GM19025 (cell line): ENCODE measurements around the gene OTOP2.
"Not testable (repeated sequence)": the region's sequence is repeated elsewhere in the genome, so short reads cannot be mapped to it uniquely, and the experiment has no call there.

Source experiments
- ATAC-seq: cut with Tn5 transposase; IDR thresholded peaks from one replicate; pipeline ENCODE4 v1.9.1; 2021; ENCODE audit warnings: mild to moderate bottlenecking, low read depth, moderate library complexity; ENCODE audit not compliant: unreplicated experiment

Gene OTOP2

DNA sequence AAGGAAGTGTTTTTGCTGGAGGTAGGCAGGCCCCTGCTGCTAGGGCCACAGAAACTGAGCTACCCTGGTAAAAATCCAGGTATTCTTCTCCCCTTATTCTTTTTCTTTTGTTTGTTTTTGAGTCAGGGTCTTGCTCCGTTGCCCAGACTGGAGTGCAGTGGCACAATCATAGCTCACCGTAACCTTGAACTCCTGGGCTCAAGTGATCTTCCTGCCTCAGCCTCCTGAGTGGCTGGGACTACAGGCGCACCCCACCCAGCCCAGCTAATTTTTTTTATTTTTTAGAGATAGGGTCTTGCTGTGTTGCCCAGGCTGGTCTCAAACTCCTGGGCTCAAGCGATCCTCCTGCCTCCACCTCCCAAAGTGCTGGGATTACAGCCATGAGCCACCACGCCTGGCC is 45.4 kb downstream of the OTOP2 start:
- not testable (repeated sequence) for ATAC-seq

DNA sequence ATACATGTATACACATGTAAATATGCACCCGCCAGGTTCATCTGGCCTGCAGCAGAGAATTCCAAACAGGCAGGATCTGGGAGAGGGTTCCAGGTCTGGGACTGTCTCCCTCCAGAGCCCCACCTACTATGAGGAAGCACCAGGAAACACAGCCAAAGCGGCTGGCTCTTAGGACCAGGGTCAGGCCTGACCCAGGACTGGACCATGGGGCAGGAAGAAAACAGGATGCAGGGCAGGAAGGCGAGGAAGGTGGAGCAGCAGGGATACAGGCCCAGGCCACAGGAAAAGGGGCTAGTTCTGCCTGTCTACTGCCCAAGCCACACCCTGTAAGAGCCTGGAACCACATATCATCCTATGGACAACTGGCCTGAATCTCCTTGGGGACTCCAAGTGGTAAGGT is 46.3 kb downstream of the OTOP2 start:
- no peak for ATAC-seq

DNA sequence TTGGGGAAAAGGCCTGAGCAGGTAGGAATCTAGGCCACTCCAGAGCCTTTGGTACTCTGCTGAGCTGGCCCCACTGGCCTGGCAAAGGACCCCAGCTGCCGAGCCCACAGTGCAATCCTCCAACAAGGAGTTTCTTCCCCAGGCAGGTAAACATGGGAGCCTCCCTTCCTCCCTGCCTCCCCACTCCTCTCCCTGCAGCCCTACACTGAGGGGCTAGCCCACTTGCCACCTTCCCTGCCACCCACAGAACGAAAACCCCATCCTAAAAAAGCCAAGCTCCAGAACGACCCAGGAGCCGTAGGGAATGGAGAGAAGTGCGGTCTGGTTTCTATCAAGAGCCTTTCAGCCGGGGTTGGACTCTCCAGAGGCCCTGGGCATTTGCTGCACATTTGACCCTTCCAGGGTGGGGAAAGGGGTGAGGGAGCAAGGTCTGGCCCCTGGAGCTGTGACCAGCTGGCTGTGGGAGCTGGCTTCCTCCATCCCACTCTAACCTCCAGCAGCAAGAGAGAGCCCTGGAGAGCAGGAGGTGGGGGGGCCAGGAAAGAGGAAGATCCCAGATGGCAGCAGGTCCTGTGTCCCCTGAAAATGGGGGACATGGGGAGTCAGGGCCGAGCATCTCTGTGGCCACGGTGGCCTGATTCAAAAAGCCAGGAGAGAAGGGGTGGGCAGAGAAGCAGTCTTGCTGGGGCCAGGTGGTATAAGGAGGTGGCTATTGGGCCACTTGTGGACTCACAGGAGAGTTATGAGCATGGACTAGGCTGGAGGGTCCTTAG is 47.2 kb downstream of the OTOP2 start:
- ATAC-seq, result no peak

DNA sequence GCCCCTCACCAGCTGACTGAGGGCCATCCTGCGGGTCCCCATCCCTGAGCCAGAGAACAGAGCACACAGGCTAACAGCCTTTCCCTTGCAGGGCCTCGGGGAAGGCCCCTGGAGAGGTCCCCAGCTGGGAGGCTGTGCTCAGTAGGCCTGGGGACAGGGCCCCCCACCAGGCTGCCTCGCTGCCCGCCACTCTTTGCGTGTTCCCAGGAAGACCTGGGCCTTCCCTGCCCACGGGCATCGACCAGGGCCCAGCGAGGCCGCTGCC is 47.7 kb downstream of the OTOP2 start:
- ATAC-seq, result no peak

DNA sequence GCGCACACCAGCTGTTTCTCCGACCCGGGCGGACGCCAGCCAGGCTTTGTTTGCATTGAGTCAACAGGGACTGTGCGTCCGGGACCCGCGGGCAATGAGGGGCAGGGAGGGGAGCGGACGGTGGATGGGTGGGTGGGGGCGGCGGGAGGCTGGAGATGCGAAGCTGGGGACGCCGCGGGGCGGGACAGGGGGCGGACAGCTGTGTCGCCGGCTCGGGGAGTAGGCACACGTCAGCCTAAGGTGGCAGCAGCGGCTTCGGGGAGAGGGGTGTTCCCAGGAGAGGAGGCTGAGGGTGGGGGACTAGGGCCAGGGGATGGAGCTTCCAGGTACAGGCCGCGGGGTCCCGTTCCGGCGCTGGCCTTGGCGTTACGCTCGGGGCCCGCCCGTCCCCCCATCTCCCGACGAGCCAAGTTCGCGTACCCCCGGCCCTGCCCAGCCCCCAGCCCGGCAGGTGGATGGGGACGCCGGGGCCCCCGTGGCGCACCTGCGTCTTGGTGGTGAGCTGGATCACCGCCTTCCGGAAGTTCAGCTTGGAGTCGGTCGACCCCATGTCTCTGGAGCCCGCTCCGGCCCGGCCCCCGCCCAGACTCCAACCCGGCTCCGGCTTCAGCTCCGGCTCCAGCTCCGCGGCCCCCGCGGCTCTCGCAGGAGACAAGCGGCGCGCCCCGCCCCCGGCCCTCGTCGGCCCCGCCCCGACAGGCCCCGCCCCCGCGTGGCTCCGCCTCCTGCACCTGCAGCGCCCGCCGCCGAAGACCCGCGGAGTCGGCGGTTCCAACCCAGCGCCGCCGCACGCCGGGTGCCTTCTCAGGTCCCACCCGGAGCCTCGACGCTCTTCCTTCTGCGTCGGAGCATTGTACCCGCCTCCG is 48.3 kb downstream of the OTOP2 start, which contains the start of gene HID1:
Gene HID1 (minus strand): TSS at position 653 of the 866 bp plus-strand sequence. CDS start 103 bp downstream, at position 550.
- no peak for ATAC-seq

DNA sequence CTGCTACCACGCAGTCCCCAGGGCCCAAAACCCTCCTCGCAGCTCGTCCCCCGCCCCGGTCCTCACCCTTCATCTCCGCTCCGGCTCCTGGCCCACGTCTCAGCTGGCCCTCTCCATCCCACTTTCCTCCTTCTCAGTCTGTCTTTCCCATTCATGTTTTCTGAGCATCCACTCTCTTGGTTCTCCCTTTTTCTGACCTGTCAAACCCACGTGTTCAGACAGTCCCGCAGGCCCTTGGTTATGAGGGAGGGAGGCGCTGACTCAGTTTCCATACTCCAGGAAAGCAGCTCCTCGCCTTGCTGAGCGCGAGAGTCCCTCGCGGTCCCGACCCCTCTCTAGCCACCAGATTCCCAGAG is 48.9 kb downstream of the OTOP2 start:
- ATAC-seq, result no peak

DNA sequence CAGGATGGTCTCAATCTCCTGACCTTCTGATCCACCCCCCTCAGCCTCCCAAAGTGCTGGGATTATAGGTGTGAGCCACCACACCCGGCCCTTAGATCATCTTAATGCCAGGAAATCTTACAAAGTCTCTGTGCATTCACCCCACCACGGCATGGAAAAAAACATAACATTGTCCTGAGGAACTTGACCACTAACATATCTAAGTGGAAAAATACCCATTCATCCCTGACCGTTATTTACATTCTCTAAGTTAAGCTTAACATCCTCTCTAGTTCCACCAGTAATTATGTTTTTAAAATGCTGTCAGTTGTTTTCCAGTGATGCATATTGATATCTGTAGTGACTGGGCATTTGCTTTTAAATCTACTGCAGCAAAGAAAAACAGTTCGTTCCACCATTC is 51.9 kb downstream of the OTOP2 start:
- ATAC-seq, result no peak

DNA sequence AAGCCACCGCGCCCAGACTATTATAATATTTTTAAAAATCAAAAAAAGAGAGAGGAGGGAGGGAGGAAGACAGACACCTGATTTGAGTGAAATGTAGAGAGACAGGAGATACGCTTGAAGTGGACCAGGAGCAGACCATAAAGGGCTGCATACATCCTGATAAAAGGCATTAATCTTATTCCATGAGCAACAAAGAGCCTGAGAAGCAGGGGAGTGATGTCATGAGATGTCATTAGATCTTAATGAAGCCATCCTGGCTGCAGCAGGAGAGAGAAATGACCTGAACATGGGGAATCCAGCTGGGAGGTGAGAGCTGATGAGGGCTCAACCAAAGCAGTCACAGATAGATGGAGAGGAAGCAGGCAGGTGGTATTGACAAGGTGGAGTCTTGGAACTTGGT is 53.7 kb downstream of the OTOP2 start:
- ATAC-seq, result no peak

DNA sequence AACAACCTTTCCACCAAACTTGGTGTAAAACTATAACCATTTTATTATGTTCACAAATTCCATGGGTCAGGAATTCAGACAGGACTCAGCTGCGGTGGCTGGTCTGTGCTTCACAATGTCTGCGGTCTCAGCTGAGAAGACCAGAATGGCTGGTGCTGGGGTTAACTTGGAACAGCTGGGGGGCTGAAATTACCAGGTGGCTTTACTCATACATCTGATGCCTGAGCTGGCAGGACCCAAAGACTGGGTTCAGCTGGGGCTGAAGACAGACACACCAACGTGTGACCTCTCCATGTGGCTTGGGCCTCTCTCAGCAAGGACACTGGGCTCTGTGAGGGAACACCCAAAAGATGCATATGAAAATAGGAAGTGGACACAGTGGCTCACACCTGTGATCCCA is 54.2 kb downstream of the OTOP2 start:
- no peak for ATAC-seq

DNA sequence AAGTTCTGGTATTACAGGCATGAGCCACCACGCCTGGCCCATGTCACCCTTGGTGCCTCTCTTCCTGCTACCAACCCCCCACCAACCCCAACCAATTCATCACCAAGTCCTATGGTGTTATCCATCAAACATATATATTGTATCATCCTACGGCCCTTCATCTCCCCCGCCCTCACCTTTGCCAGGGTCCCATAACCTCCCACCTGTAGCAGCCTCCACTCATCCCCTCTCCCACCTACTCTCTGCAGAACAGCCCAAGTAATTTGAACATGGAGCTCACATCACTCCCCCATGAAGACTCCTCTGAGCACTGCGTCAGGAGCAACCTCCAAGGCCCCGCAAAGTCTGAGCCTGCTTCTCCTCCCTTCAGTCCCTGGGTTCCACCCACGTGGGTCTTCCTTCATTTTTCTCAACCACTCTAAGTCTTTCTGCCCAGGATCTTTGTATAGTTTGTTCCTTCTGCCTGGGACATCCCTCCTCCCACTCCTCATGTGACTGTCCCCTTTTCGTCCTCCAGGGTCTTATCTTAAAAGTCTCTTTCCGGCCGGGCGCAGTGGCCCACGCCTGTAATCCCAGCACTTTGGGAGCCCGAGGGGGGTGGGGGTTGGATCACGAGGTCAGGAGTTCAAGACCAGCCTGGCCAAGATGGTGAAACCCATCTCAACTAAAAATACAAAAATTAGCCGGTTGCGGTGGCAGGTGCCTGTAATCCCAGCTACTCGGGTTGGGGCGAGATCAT is 55.5 kb downstream of the OTOP2 start:
- ATAC-seq, result no peak

DNA sequence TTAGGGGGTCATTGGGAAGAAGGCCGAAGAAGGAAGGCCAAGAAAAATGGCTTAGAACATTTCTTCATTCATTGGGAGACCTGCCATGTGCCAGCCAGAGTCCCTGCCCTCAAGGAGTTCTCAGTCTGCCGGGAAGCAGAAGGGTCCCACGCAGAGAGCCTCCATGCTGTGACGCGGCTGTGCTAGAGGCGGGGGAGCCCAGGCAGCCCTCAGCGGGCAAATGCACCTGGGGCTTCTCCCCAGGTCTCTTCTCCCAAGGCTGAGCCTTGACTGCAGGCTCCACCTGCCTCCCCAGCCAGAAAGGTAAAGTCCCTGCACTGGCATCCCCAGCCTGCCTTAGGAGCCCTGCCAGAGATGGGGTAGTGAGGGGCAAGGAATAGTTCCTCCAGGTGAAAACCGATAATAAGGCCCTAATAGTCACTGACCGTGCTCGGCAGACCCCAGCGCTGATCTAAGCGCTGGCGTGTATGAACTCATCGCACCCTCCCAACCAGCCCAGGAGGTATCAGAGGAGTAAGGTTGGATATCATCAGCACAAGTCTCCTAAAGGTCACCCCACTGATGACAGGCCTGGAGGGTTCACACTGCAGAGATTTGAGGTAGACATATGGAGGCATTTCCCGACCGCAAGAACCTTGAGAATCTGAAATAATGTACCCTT is 57.4 kb downstream of the OTOP2 start:
- no peak for ATAC-seq

DNA sequence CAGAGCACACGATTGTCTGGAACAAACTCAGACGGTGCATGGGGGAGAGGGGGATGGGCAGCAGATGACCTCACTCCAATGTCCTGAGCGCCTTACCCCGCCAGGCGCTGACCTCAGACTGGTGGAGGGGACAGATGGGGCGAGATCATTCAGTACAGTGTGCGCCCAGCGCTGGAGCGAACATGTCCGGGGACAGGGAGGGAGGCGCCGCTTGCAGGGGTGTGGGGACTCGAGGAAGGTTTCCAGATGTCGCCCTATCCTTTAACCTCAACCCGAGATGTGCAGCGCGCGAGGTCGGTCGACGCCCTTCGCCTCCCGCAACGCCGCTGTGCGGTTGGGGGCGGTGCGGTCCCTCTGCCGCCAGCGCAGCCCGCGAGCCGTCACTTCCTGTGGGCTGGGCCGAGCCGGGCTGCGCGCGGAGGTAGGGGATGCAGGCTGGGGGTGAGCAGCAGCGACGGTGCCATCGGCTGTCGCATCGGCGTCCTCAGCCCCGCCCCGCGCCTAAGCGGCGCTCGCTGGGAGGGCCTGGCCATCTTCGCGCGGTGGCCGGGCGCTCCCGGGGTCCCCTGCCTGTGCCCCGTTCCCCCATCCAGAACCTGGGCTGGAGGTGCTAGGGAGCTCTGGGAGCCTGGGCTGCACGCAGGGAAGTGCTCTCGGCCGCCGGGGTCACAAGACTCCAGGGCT is 58.0 kb downstream of the OTOP2 start:
- ATAC-seq, result peak; percentile 56

DNA sequence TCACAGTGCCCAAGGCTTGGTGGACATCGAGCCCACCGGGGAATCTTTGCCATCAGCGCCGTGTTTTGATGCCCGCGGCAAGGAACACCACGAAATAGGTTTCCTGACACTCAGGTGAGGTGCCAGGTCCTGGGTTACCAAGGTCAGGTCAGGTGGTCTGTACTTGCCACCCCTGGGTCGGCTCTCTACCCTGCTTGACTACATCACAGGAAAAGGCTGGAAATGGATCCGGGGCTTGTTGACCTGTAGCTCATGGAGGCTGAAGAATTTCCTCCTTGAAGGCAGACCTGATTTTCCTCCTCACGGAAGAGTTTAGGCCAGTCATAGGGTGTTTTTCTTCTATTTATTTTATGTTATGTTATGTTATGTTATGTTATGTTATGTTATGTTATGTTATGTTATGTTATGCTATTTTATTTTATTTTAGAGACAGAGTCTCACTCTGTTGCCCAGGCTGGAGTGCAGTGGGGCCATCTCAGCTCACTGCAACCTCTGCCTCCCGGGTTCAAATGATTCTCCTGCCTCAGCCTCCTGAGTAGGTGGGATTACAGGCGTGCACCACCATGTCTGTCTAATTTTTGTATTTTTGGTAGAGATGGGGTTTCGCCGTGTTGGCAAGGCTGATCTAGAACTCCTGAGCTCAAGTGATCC is 58.7 kb downstream of the OTOP2 start:
- ATAC-seq, result not testable (repeated sequence)
